Adrenal gland (tissue), 12 donors: ENCODE measurements around the gene CWC27. TPM values are rescaled to one million over a fixed set of nuclear protein-coding genes. Genes with fewer than 3 reads are reported as not detected.
A peak's percentile ranks its signal among the peaks of the same experiment; 100 is the strongest.

Experiments used
- DNase-seq, 7 donors: peaks; one replicate each; pipeline ENCODE4 v3.0.0-alpha.2; 2019 to 2020
- H3K27ac ChIP-seq, 5 donors: fragments of 200-600 bp; sonication (generic) in 4 of 5; 1 replicate in 3 of 5; 2 replicates in 2 of 5; pipeline versions ENCODE4 v1.5.1 to v1.8.0; 2016 to 2020; ENCODE audit warnings: mild to moderate bottlenecking in 1 of 5
- H3K27me3 ChIP-seq: fragments of 200-600 bp; 2 replicates; pipeline ENCODE4 v1.8.0; 2021
- H3K36me3 ChIP-seq, 2 donors: fragments of 200-600 bp; replicated peaks in 1 of 2; 1 replicate in 1 of 2; 2 replicates in 1 of 2; pipeline versions ENCODE4 v1.5.1 to v1.8.0; 2018 to 2022
- H3K4me1 ChIP-seq, 2 donors: fragments of 200-600 bp; replicated peaks in 1 of 2; 1 replicate in 1 of 2; 2 replicates in 1 of 2; pipeline versions ENCODE4 v1.5.1 to v1.8.0; 2018 to 2021
- H3K4me3 ChIP-seq, 4 donors: fragments of 200-600 bp; sonication (generic) in 3 of 4; one replicate each; pipeline ENCODE4 v1.5.1; 2016 to 2018
- H3K9me3 ChIP-seq, 3 donors: fragments of 200-600 bp; sonication (generic) in 1 of 3; replicated peaks in 1 of 3; 1 replicate in 2 of 3; 2 replicates in 1 of 3; pipeline versions ENCODE4 v1.5.1 to v1.8.0; 2016 to 2021
- POLR2A ChIP-seq, 2 donors: fragments of 450-650 bp; IDR thresholded peaks; one replicate each; pipeline ENCODE4 v1.6.1; 2017; ENCODE audit warnings: antibody characterized with exemption in 2 of 2, mild to moderate bottlenecking in 2 of 2, moderate library complexity in 1 of 2
- WGBS, 4 donors: extraction: QIAGEN DNeasy Blood & Tissue Kit in 2 of 4; methylation state at CpG; one replicate each; pipeline versions ENCODE4 v1.1.5 to v1.1.7; 2013 to 2017; 5-methylcytosine and 5-hydroxymethylcytosine counted together
- intact Hi-C, 2 donors: fragments of 100-400 bp; cut with DNase I; formaldehyde crosslinking; loops; one replicate each; pipeline versions ENCODE4 v1.14.1 to v1.15.0; 2022 to 2023
- polyA plus RNA-seq, 3 donors: library from polyadenylated mRNA; stranded (reverse); fragments of 200-250 nt in 2 of 3; fragments of 350-450 nt in 1 of 3; fragmentation: Illumina TruSeq in 1 of 3; extraction: RNeasy Lipid Tissue Mini Kit (QIAGEN cat#74804) in 1 of 3; gene quantifications; one replicate each; pipeline ENCODE4 v1.2.3, GENCODE V29; 2013 to 2014
- total RNA-seq, 9 donors: library from RNA; depleted of rRNA in 4 of 9; stranded (reverse); fragments of >200 nt in 4 of 9; fragments of 120-200 nt in 1 of 9; fragmentation: NEBNext Ultra II Directional in 1 of 9; extraction: Animal tissue kit (Norgen Biotek cat#: 25700) in 1 of 9; gene quantifications; one replicate each; pipeline versions ENCODE4 v1.1.0 to v1.2.4, GENCODE V29; 2013 to 2023
- TF ChIP-seq, protein P1 (sequence below), 6 experiments: fragments of 450-650 bp in 4 of 6; fragments of 200-600 bp in 2 of 6; sonication (generic) in 1 of 6; IDR thresholded peaks; 1 replicate in 5 of 6; 2 replicates in 1 of 6; pipeline versions ENCODE4 v1.5.1 to v1.8.0; 2016 to 2021; ENCODE audit warnings: antibody characterized with exemption in 6 of 6, mild to moderate bottlenecking in 2 of 6, moderate library complexity in 1 of 6
- donor health status: healthy with polysubstance abuse.
- donor health status: Bipolar disorder and iron deficiency.
- donor health status: DM: yes; HTN: yes; CAD: no.
- donor health status: DM: no; HTN: no; CAD: no.
- donor health status: DM: no; HTN: no; CAD: no.
- donor health status: DM: yes; HTN: yes; CAD: no.

The CWC27 gene
- total and polyA plus RNA-seq, 12 donors = 7.3 to 31.0 (median 15.6) TPM

DNA sequence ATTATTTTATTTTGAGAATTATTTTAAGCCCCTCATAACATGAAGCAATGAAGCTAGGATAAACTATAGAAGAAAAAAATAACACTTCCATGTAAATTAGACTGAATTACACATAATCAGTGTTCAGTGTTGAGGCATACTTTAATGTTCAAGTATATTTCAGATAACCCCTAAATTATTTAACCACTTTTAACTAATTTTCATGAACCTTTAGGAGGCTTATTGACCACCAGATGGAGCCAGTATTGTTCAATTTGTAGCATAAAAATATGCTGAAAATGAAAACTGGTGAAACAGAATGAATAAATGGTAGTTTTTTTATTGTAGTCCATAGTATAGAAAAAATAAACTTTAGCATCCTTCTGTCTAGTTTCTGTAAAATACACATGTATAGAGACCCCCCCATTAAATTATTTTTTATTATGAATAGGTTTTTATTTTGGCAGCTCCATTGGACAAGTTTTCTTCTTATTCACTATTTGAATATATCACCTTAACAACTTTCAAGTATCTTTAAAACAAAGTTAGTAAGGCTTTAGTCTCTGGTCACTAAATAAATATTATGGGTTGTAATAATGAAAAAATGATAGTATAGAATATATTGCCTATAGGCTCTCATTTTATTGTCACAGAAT, 190.1 kb downstream of the CWC27 start:
- DNase-seq = no peak
- no peaks in the 10 kb centered on the region for H3K27me3 ChIP-seq
- no peak overlapping the region for H3K4me3 ChIP-seq
- no peaks in the 10 kb centered on the region for H3K36me3 ChIP-seq
- peaks cover 0 to 5% (median 0%) of the 10 kb centered on the region in 3 donors for H3K9me3 ChIP-seq
- no peak for TF ChIP-seq POLR2A (IDR thresholded peaks at IDR 0.05)
- TF ChIP-seq, protein P1, sequence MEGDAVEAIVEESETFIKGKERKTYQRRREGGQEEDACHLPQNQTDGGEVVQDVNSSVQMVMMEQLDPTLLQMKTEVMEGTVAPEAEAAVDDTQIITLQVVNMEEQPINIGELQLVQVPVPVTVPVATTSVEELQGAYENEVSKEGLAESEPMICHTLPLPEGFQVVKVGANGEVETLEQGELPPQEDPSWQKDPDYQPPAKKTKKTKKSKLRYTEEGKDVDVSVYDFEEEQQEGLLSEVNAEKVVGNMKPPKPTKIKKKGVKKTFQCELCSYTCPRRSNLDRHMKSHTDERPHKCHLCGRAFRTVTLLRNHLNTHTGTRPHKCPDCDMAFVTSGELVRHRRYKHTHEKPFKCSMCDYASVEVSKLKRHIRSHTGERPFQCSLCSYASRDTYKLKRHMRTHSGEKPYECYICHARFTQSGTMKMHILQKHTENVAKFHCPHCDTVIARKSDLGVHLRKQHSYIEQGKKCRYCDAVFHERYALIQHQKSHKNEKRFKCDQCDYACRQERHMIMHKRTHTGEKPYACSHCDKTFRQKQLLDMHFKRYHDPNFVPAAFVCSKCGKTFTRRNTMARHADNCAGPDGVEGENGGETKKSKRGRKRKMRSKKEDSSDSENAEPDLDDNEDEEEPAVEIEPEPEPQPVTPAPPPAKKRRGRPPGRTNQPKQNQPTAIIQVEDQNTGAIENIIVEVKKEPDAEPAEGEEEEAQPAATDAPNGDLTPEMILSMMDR (IDR thresholded peaks at IDR 0.05) = peak; percentile 42 to 65 (median 50)
- H3K27ac ChIP-seq = no peak overlapping the region
- intact Hi-C loops = loop anchor here in 1 of 2 donors (10.0 kb wide), 2 partner anchors 144 to 526 kb away; partner anchors contain the start of gene ADAMTS6
- no peaks in the 10 kb centered on the region for H3K4me1 ChIP-seq

DNA sequence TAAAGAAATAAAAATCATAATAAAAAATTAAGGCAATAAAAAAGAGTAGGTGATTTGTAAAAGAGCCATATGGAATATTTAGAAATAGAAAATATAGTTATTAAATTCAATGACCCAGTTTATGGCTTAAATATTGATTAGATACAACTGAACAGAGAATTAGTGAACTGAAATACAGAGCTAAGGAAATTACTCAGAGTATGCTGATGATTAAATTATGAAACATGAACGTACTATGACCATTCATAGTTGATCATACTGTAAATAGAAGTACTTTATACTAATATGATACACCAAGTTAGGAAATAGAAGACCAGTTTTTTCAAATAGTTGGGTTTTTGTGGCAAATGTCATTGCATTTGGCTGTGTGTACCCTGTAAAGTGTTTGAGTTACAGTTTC, 194.5 kb downstream of the CWC27 start:
- DNase-seq = no peak
- TF ChIP-seq, protein P1 (IDR thresholded peaks at IDR 0.05) = no peak
- no peak for TF ChIP-seq POLR2A (IDR thresholded peaks at IDR 0.05)
- WGBS, 4 donors = 93 to 100% (median 98%) methylated on average over 1 of the region's 1 CpG
- intact Hi-C loops = loop anchor here in 1 of 2 donors (10.0 kb wide), 1 partner anchor 522 kb away; the partner anchor contains the start of gene ADAMTS6
- H3K9me3 ChIP-seq = peaks cover 0 to 5% (median 0%) of the 10 kb centered on the region in 3 donors
- H3K27ac ChIP-seq = no peak overlapping the region
- H3K27me3 ChIP-seq = no peaks in the 10 kb centered on the region
- no peaks in the 10 kb centered on the region for H3K4me1 ChIP-seq
- no peak overlapping the region for H3K4me3 ChIP-seq
- H3K36me3 ChIP-seq = no peaks in the 10 kb centered on the region

DNA sequence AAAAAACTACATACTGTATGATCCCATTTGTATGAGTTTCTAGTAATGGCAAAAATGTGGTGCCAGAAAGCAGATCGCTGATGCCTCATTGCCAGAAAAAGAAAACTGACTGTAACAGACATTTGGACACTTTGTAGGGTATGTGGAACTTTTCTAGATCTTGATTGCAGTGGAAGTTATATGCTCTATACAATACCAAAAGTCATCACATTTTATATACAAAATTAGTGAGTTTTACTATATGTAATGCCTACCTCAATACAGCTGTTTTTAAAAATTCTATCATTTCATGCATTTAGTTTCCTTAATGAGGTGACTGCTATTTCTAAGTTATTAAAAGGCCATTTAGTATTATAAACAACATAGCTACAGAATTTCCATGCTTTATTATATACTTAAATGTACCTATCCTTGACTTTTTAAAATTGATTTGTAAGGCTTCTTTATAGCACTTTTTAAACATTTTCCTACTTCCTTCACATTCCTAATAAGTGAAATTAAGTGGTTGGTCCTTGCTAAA, 199.9 kb downstream of the CWC27 start:
- H3K9me3 ChIP-seq = no peaks in the 10 kb centered on the region
- TF ChIP-seq, protein P1 (IDR thresholded peaks at IDR 0.05) = no peak
- TF ChIP-seq POLR2A (IDR thresholded peaks at IDR 0.05) = no peak
- intact Hi-C loops = loop anchor here in 1 of 2 donors (10.0 kb wide), 1 partner anchor 516 kb away; the partner anchor contains the start of gene ADAMTS6
- no peaks in the 10 kb centered on the region for H3K27me3 ChIP-seq
- WGBS, 4 donors = 89 to 99% (median 94%) methylated on average over 1 of the region's 1 CpG
- no peak overlapping the region for H3K4me3 ChIP-seq
- H3K4me1 ChIP-seq = no peaks in the 10 kb centered on the region
- DNase-seq = no peak
- no peak overlapping the region for H3K27ac ChIP-seq
- no peaks in the 10 kb centered on the region for H3K36me3 ChIP-seq

DNA sequence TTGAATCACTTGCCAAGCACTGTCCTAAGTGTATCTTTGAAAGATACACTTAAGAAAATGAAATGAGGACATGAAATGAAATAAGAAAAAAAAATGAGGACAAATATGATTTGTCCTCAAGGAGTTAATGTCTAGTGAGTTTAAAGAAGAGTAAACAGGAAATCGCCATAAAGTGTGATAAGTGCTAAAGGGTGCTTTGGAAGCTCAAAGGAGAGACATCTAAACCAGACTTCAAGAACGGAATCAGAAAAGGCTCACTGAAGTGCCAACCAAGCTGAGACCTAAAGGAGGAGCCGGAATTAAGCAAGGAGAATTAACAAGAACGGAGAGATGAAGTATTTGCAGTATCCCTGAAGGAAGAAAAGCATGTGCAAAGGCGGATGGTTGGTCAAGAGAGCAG, 200.8 kb downstream of the CWC27 start:
- DNase-seq = no peak
- TF ChIP-seq POLR2A (IDR thresholded peaks at IDR 0.05) = no peak
- TF ChIP-seq, protein P1 (IDR thresholded peaks at IDR 0.05) = no peak
- H3K27ac ChIP-seq = no peak overlapping the region
- 77 to 91% (median 83%) methylated on average over 5 of the region's 5 CpGs for WGBS, 4 donors
- H3K36me3 ChIP-seq = no peaks in the 10 kb centered on the region
- H3K27me3 ChIP-seq = no peaks in the 10 kb centered on the region
- H3K4me3 ChIP-seq = no peak overlapping the region
- intact Hi-C loops = loop anchor here in 1 of 2 donors (10.0 kb wide), 1 partner anchor 515 kb away; the partner anchor contains the start of gene ADAMTS6
- no peaks in the 10 kb centered on the region for H3K4me1 ChIP-seq
- no peaks in the 10 kb centered on the region for H3K9me3 ChIP-seq
